ENCODE results near the gene ART3. TPM values are rescaled to one million over a fixed set of nuclear protein-coding genes. Genes with fewer than 3 reads are reported as not detected.

ART3 gene
- total and polyA plus RNA-seq, 2 experiments from 2014 or later: not detected

GRCh38 chr4:76059750-76060149 is 14.8 kb upstream of the ART3 start:
- Histone ChIP-seq H3F3A (ENCODE audit: insufficient read depth) (no peaks in the 10 kb centered on the region), H3K9me3 (ENCODE audit: low read depth) (no peaks in the 10 kb centered on the region), H3K4me3 (no peak overlapping the region), H2AFZ (no peak overlapping the region), H4K20me1 (ENCODE audit: insufficient read depth) (no peaks in the 10 kb centered on the region), H3K4me1 (ENCODE audit: insufficient read depth) (no peaks in the 10 kb centered on the region), H3K36me3 (ENCODE audit: low read depth) (no peaks in the 10 kb centered on the region), H3K4me2 (ENCODE audit: unreplicated experiment) (no peak overlapping the region), H3K27me3 (replicated peaks; ENCODE audit: insufficient read depth) (peaks cover 43% of the 10 kb centered on the region), H3K27ac (no peak overlapping the region), H3K9me2 (ENCODE audit: insufficient read depth) (no peaks in the 10 kb centered on the region), H3K9ac (no peak overlapping the region), H3K79me2 (ENCODE audit: insufficient read depth) (no peaks in the 10 kb centered on the region)
- no peak for TF ChIP-seq EZH2phosphoT487 (IDR thresholded peaks at IDR 0.05; ENCODE audit: insufficient read depth, low read depth)
- TF ChIP-seq EZH2 (IDR thresholded peaks at IDR 0.05; ENCODE audit: insufficient read depth, poor library complexity, severe bottlenecking): no peak
- no peak for DNase-seq
- WGBS, 2 experiments (ENCODE audit: low coverage in 1 of 2, low lambda C conversion rate in 2 of 2, missing lambda C conversion rate in 2 of 2): 81 to 90% methylated on average over 1 of the region's 1 CpG
- in situ Hi-C loops (cut with MboI): no loop called here

DNA sequence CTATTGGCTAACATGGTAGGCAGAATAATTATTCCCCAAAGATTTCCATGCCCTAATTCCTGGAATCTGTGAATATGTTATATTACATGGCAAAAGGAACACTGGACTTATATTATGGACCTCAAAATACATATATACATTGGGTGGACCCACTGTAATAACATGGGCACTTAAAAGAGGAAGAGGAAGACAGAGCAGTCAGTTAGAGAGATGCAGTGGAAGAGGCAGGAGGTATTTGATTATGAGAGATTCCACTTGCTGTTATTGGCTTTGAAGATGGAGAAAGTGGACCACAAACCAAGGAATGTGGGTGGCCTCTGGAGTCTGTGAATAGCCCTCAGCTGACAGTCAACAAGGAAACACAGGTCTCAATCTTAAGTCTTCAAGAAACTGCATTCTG is 14.0 kb upstream of the ART3 start:
- Histone ChIP-seq H3K9me3 (ENCODE audit: low read depth) (no peaks in the 10 kb centered on the region), H3K4me1 (ENCODE audit: insufficient read depth) (no peaks in the 10 kb centered on the region), H3K36me3 (ENCODE audit: low read depth) (no peaks in the 10 kb centered on the region), H3K4me3 (no peak overlapping the region), H3K4me2 (ENCODE audit: unreplicated experiment) (no peak overlapping the region), H3K9ac (no peak overlapping the region), H3K9me2 (ENCODE audit: insufficient read depth) (no peaks in the 10 kb centered on the region), H3K79me2 (ENCODE audit: insufficient read depth) (no peaks in the 10 kb centered on the region), H2AFZ (no peak overlapping the region), H3K27ac (no peak overlapping the region), H3K27me3 (replicated peaks; ENCODE audit: insufficient read depth) (peaks cover 36% of the 10 kb centered on the region), H4K20me1 (ENCODE audit: insufficient read depth) (no peaks in the 10 kb centered on the region), H3F3A (ENCODE audit: insufficient read depth) (no peaks in the 10 kb centered on the region)
- TF ChIP-seq EZH2phosphoT487 (IDR thresholded peaks at IDR 0.05; ENCODE audit: insufficient read depth, low read depth) (no peak), EZH2 (IDR thresholded peaks at IDR 0.05; ENCODE audit: insufficient read depth, poor library complexity, severe bottlenecking) (no peak)
- in situ Hi-C loops (cut with MboI): no loop called here
- no peak for DNase-seq

- Histone ChIP-seq H3K9ac (no peak overlapping the region), H3K27me3 (replicated peaks; ENCODE audit: insufficient read depth) (peaks cover 27% of the 10 kb centered on the region), H3K4me1 (ENCODE audit: insufficient read depth) (no peaks in the 10 kb centered on the region), H3F3A (ENCODE audit: insufficient read depth) (no peaks in the 10 kb centered on the region), H3K36me3 (ENCODE audit: low read depth) (no peaks in the 10 kb centered on the region), H3K4me2 (ENCODE audit: unreplicated experiment) (no peak overlapping the region), H3K9me2 (ENCODE audit: insufficient read depth) (no peaks in the 10 kb centered on the region), H3K27ac (no peak overlapping the region), H4K20me1 (ENCODE audit: insufficient read depth) (no peaks in the 10 kb centered on the region), H3K4me3 (no peak overlapping the region), H2AFZ (no peak overlapping the region), H3K79me2 (ENCODE audit: insufficient read depth) (no peaks in the 10 kb centered on the region), H3K9me3 (ENCODE audit: low read depth) (no peaks in the 10 kb centered on the region)
- WGBS, 2 experiments (ENCODE audit: low coverage in 1 of 2, low lambda C conversion rate in 2 of 2, missing lambda C conversion rate in 2 of 2): 13% methylated on average over 1 of the region's 1 CpG
- DNase-seq: no peak
- no peak for TF ChIP-seq EZH2phosphoT487 (IDR thresholded peaks at IDR 0.05; ENCODE audit: insufficient read depth, low read depth)
- no peak for TF ChIP-seq EZH2 (IDR thresholded peaks at IDR 0.05; ENCODE audit: insufficient read depth, poor library complexity, severe bottlenecking)
- in situ Hi-C loops (cut with MboI): no loop called here
Measured at GRCh38 chr4:76061421-76061820, 13.1 kb upstream of the ART3 start.

GRCh38 chr4:76061982-76062381 is 12.5 kb upstream of the ART3 start:
- Histone ChIP-seq H3K4me2 (ENCODE audit: unreplicated experiment) (no peak overlapping the region), H3K79me2 (ENCODE audit: insufficient read depth) (no peaks in the 10 kb centered on the region), H3K9me3 (ENCODE audit: low read depth) (no peaks in the 10 kb centered on the region), H3F3A (ENCODE audit: insufficient read depth) (no peaks in the 10 kb centered on the region), H3K36me3 (ENCODE audit: low read depth) (no peaks in the 10 kb centered on the region), H3K27ac (no peak overlapping the region), H3K9ac (no peak overlapping the region), H3K27me3 (replicated peaks; ENCODE audit: insufficient read depth) (peaks cover 24% of the 10 kb centered on the region), H3K4me3 (no peak overlapping the region), H3K4me1 (ENCODE audit: insufficient read depth) (no peaks in the 10 kb centered on the region), H3K9me2 (ENCODE audit: insufficient read depth) (no peaks in the 10 kb centered on the region), H2AFZ (no peak overlapping the region), H4K20me1 (ENCODE audit: insufficient read depth) (no peaks in the 10 kb centered on the region)
- TF ChIP-seq EZH2 (IDR thresholded peaks at IDR 0.05; ENCODE audit: insufficient read depth, poor library complexity, severe bottlenecking) (no peak), EZH2phosphoT487 (IDR thresholded peaks at IDR 0.05; ENCODE audit: insufficient read depth, low read depth) (no peak)
- in situ Hi-C loops (cut with MboI): no loop called here
- WGBS, 2 experiments (ENCODE audit: low coverage in 1 of 2, low lambda C conversion rate in 2 of 2, missing lambda C conversion rate in 2 of 2): 21 to 33% methylated on average over 1 of the region's 1 CpG
- no peak for DNase-seq

- TF ChIP-seq EZH2 (IDR thresholded peaks at IDR 0.05; ENCODE audit: insufficient read depth, poor library complexity, severe bottlenecking) (no peak), EZH2phosphoT487 (IDR thresholded peaks at IDR 0.05; ENCODE audit: insufficient read depth, low read depth) (no peak)
- Histone ChIP-seq H3K79me2 (ENCODE audit: insufficient read depth) (no peaks in the 10 kb centered on the region), H3K4me3 (no peak overlapping the region), H3K9ac (no peak overlapping the region), H3K9me2 (ENCODE audit: insufficient read depth) (no peaks in the 10 kb centered on the region), H3K27ac (no peak overlapping the region), H3K4me1 (ENCODE audit: insufficient read depth) (no peaks in the 10 kb centered on the region), H4K20me1 (ENCODE audit: insufficient read depth) (no peaks in the 10 kb centered on the region), H3K27me3 (replicated peaks; ENCODE audit: insufficient read depth) (no peaks in the 10 kb centered on the region), H2AFZ (no peak overlapping the region), H3K36me3 (ENCODE audit: low read depth) (no peaks in the 10 kb centered on the region), H3K4me2 (ENCODE audit: unreplicated experiment) (no peak overlapping the region), H3K9me3 (ENCODE audit: low read depth) (no peaks in the 10 kb centered on the region), H3F3A (ENCODE audit: insufficient read depth) (no peaks in the 10 kb centered on the region)
- no peak for DNase-seq
- in situ Hi-C loops (cut with MboI): loop anchor here (5.0 kb wide), 1 partner anchor 69 kb away; no protein-coding TSS in a partner anchor
- 50 to 67% methylated on average over 3 of the region's 3 CpGs for WGBS, 2 experiments (ENCODE audit: low coverage in 1 of 2, low lambda C conversion rate in 2 of 2, missing lambda C conversion rate in 2 of 2)
Measured at GRCh38 chr4:76066546-76066945, 8.0 kb upstream of the ART3 start.

Data from GM23248 (cell line).